Osteoblast (primary cell): Measurements from ENCODE around the gene CACNA2D3. TPM values are rescaled to one million over a fixed set of nuclear protein-coding genes. Genes with fewer than 3 reads are reported as not detected.

Experiments
- total RNA-seq: library from RNA; depleted of rRNA; stranded (reverse); fragments of >200 nt; gene quantifications from 2 replicates; pipeline ENCODE4 v1.2.3, GENCODE V29; 2012

Gene CACNA2D3
- total RNA-seq, 1 donor: 0.36 TPM

Other genes starting within 250 kb of the CACNA2D3 start
- 35.1 and 48.9 TPM in 2 replicates for gene ACTR8, start 240.4 kb upstream of the CACNA2D3 start, total RNA-seq
- 11.8 and 13.4 TPM in 2 replicates for gene SELENOK, start 230.7 kb upstream of the CACNA2D3 start, total RNA-seq